Measurements from ENCODE around the gene SIAE.
A peak's percentile ranks its signal among the peaks of the same experiment; 100 is the strongest.

SIAE gene

GRCh38 chr11:124673333-124674167 lies at the start of gene SIAE, which contains the start of gene SPA17:
Gene SIAE (minus strand): TSS chr11:124673739. CDS start chr11:124673708, 31 bp downstream.
Gene SPA17 (plus strand): TSS chr11:124673904. CDS start chr11:124675265, 1,361 bp downstream.
- peak; percentile 72 to 98 (median 90) for DNase-seq
- intact Hi-C loops (cut with DNase I) = loop anchor here (5.0 kb wide), 1 partner anchor 69 kb away; no protein-coding TSS in a partner anchor

GRCh38 chr11:124722176-124722575 lies 48.6 kb upstream of the SIAE start:
- DNase-seq = peak in 3 of 10 donors; percentile 33 to 84 (median 78)
- intact Hi-C loops (cut with DNase I) = no loop called here

GRCh38 chr11:124719534-124719933 lies 46.0 kb upstream of the SIAE start:
- intact Hi-C loops (cut with DNase I) = no loop called here
- no peak for DNase-seq

GRCh38 chr11:124718801-124719200 lies 45.3 kb upstream of the SIAE start:
- peak in 2 of 10 donors; percentile 68 to 70 for DNase-seq
- intact Hi-C loops (cut with DNase I) = no loop called here

- intact Hi-C loops (cut with DNase I) = no loop called here
- DNase-seq = peak in 3 of 10 donors; percentile 69 to 87 (median 78)
Measured at GRCh38 chr11:124717786-124718651, 44.5 kb upstream of the SIAE start.

- no peak for DNase-seq
- intact Hi-C loops (cut with DNase I) = no loop called here
Measured at GRCh38 chr11:124717421-124717785, 43.9 kb upstream of the SIAE start.

- no peak for DNase-seq
- intact Hi-C loops (cut with DNase I) = no loop called here
Measured at GRCh38 chr11:124716591-124716990, 43.1 kb upstream of the SIAE start.

- no peak for DNase-seq
- intact Hi-C loops (cut with DNase I) = no loop called here
Measured at GRCh38 chr11:124712392-124712791, 38.9 kb upstream of the SIAE start.

- no peak for DNase-seq
Measured at GRCh38 chr11:124707829-124708228, 34.3 kb upstream of the SIAE start.

GRCh38 chr11:124700028-124700427 lies 26.5 kb upstream of the SIAE start:
- intact Hi-C loops (cut with DNase I) = no loop called here

More at GRCh38 chr11:124707829-124708228, 34.3 kb upstream of the SIAE start:
- intact Hi-C loops (cut with DNase I) = no loop called here

GRCh38 chr11:124699547-124699946 lies 26.0 kb upstream of the SIAE start:
- no peak for DNase-seq
- intact Hi-C loops (cut with DNase I) = no loop called here

More at GRCh38 chr11:124700028-124700427, 26.5 kb upstream of the SIAE start:
- DNase-seq = no peak

GRCh38 chr11:124693142-124693541 lies 19.6 kb upstream of the SIAE start:
- no peak for DNase-seq
- intact Hi-C loops (cut with DNase I) = no loop called here

GRCh38 chr11:124682443-124682842 lies 8.9 kb upstream of the SIAE start:
- DNase-seq = no peak
- intact Hi-C loops (cut with DNase I) = no loop called here

GRCh38 chr11:124681421-124681820 lies 7.9 kb upstream of the SIAE start:
- DNase-seq = no peak
- intact Hi-C loops (cut with DNase I) = no loop called here

- no peak for DNase-seq
Measured at GRCh38 chr11:124678416-124678815, 4.9 kb upstream of the SIAE start.

GRCh38 chr11:124676386-124676785 lies 2.8 kb upstream of the SIAE start:
- intact Hi-C loops (cut with DNase I) = no loop called here

More at GRCh38 chr11:124678416-124678815, 4.9 kb upstream of the SIAE start:
- intact Hi-C loops (cut with DNase I) = no loop called here

GRCh38 chr11:124674571-124674970 lies 1.0 kb upstream of the SIAE start:
- DNase-seq = no peak
- intact Hi-C loops (cut with DNase I) = loop anchor here (5.0 kb wide), 1 partner anchor 68 kb away; no protein-coding TSS in a partner anchor

More at GRCh38 chr11:124676386-124676785, 2.8 kb upstream of the SIAE start:
- DNase-seq = no peak

GRCh38 chr11:124674168-124674517 lies 604 bp upstream of the SIAE start:
- DNase-seq = no peak
- intact Hi-C loops (cut with DNase I) = loop anchor here (5.0 kb wide), 1 partner anchor 68 kb away; no protein-coding TSS in a partner anchor

- no peak for DNase-seq
- intact Hi-C loops (cut with DNase I) = loop anchor here (5.0 kb wide), 1 partner anchor 70 kb away; no protein-coding TSS in a partner anchor
Measured at GRCh38 chr11:124672536-124673215, 863 bp downstream of the SIAE start.

GRCh38 chr11:124670732-124671131 lies 2.8 kb downstream of the SIAE start:
- DNase-seq = peak in 4 of 10 donors; percentile 23 to 86 (median 78)
- intact Hi-C loops (cut with DNase I) = loop anchor here (5.0 kb wide), 1 partner anchor 72 kb away; no protein-coding TSS in a partner anchor

Measured in posterior cingulate gyrus (tissue), 11 donors.